HG03457 (cell line): ENCODE results near the gene YPEL4.

ENCODE experiments used
- ATAC-seq: cut with Tn5 transposase; IDR thresholded peaks from one replicate; pipeline ENCODE4 v1.9.1; 2021; ENCODE audit warnings: moderate number of reproducible peaks; ENCODE audit not compliant: unreplicated experiment

The YPEL4 gene

DNA sequence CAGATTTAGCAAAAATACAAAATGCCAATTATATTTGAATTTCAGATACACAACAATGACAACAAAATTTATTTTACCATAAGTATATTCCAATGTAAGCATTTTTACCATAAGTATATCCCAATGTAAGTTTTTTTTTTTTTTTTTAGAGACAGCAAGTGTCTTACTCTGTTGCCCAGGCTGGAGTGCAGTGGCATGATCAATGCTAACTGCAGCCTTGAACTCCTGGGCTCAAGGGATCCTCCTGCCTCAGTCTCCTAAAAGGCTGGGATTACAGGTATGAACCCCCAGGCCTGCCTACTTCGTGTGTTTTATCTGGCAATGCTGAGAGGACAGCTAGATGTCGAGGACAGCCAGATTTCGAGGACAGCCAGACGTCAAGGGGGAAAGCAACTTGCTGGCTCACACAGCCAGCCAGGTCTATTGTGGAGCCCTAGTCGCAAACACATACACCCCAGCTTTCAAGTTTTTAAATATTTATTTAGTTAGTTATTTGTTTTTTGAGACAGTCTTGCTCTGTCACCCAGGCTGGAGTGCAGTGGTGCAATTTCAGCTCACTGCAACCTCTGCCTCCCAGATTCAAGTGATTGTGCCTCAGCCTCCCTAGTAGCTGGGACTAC, 53.3 kb downstream of the YPEL4 start:
- ATAC-seq = no peak
